B cell (primary cell): ENCODE data around the gene ATN1.
"Not testable (repeated sequence)": the region's sequence is repeated elsewhere in the genome, so short reads cannot be mapped to it uniquely, and the experiment has no call there.

Experiments
- CTCF ChIP-seq: fragments of 200-600 bp; IDR thresholded peaks from one replicate; pipeline ENCODE4 v1.8.0; 2022; ENCODE audit warnings: antibody characterized with exemption, mild to moderate bottlenecking
- EZH2 ChIP-seq: IDR thresholded peaks from 2 replicates; pipeline ENCODE4 v1.6.1; 2012; ENCODE audit warnings: borderline replicate concordance, low read depth, mild to moderate bottlenecking, moderate library complexity, low read length; ENCODE audit not compliant: insufficient read depth, poor library complexity, severe bottlenecking

- TF ChIP-seq CTCF, EZH2: not testable (repeated sequence)
Observed at GRCh38 chr12:6892683-6893082, 35.1 kb upstream of the ATN1 start.
